Stimulated activated CD4-positive, alpha-beta T cell treated with anti-CD3 and anti-CD28 coated beads, TNF-alpha, amount 100 ng/mL, for 24 hours (primary cell): ENCODE results near the gene NHEJ1.
A peak's percentile ranks its signal among the peaks of the same experiment; 100 is the strongest.

ENCODE experiments used
- DNase-seq, 3 experiments: peaks; one replicate each; pipeline ENCODE4 v3.0.0-alpha.2; 2020; ENCODE audit warnings: low read depth in 3 of 3

NHEJ1 gene

GRCh38 chr2:219167997-219168396 is 7.4 kb upstream of the NHEJ1 start:
- no peak for DNase-seq

GRCh38 chr2:219165058-219165911 is 4.7 kb upstream of the NHEJ1 start:
- DNase-seq = no peak

- no peak for DNase-seq
Measured at GRCh38 chr2:219163156-219163555, 2.5 kb upstream of the NHEJ1 start.

GRCh38 chr2:219161097-219161496 is 482 bp upstream of the NHEJ1 start:
- no peak for DNase-seq

- DNase-seq = no peak
Measured at GRCh38 chr2:219159771-219160185, 837 bp downstream of the NHEJ1 start.

DNA sequence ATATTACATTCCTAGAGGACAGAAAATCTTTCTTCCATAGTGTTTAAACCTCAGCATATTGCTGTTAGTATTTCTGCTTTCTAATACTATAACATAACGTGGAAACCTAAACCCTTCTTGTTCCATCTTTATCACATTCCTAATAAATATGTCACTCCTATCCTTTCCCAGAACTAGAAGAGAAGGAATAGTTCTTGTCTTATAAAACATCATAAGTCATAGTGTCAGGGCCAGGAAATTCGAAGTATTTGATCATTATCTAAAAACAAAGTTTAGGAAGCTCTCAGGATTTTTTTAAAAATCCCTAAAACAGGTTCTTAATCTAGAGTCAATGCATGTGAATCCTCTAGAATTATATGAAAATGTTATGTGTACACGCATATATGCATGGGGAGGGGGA is 2.0 kb downstream of the NHEJ1 start:
- no peak for DNase-seq

DNA sequence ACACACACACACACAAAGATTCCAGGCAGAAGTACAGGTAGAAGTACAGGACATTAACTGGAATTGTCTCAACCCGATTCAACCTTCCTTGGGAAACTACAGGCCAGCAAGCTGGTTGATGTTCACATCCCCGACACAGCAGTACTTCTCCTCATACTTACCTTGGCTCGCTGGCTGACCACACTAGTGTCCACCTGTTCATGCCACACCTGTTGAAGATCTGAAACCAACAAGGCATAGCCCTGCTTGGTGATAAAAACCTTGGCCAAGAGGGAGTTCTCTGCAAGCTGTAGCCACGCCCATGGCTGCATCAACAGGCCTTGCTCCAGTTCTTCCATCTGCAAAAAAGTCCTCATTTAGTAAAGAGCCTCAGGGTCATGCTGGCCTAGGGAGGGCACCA is 2.6 kb downstream of the NHEJ1 start:
- DNase-seq = no peak

- DNase-seq = no peak
Measured at GRCh38 chr2:219157396-219157795, 3.2 kb downstream of the NHEJ1 start.

- DNase-seq = no peak
Measured at GRCh38 chr2:219155054-219155644, 5.5 kb downstream of the NHEJ1 start.

GRCh38 chr2:219149667-219150066 is 10.9 kb downstream of the NHEJ1 start:
- DNase-seq = no peak

GRCh38 chr2:219142329-219142728 is 18.3 kb downstream of the NHEJ1 start:
- no peak for DNase-seq

- no peak for DNase-seq
Measured at GRCh38 chr2:219140722-219141121, 19.9 kb downstream of the NHEJ1 start.

DNA sequence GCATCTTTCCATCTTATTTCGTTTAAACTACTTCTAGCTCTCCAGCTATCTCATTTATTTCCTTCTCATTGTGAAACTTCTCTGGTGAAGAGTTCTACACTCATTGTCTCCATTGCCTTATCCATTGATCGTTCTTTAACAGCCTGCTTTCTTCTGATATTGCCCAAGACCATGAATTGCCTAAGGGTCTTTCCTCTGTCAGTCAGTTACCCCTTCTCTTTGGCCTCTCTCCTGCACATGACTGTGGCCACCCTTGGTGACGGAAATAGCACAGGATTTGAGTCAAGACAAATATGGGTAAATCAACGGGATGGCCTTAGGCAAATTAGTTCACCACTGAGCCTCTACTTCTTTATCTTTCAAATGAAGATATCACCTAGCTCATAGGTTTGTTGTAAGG is 26.6 kb downstream of the NHEJ1 start:
- DNase-seq = no peak

- no peak for DNase-seq
Measured at GRCh38 chr2:219131744-219132143, 28.9 kb downstream of the NHEJ1 start.

DNA sequence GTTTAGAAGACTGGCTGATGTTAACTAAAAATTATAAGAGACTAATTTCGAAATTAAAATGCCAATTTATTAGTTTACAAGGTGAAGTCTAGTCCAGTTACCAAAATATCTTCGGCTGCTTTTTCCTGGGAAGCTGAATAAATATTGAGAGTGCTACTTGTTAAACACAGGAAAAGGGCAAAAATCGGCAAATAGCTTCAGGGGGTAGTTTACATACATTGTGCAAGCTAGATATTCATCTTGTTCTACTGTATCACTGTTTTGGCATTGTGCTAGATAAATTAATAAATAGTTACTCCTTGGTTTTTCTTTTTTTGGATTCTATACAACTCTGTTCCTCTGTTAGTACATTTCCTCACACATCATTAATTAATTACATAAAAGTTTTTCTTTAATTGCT is 29.3 kb downstream of the NHEJ1 start:
- no peak for DNase-seq

GRCh38 chr2:219129589-219129988 is 31.0 kb downstream of the NHEJ1 start:
- DNase-seq = no peak

- no peak for DNase-seq
Measured at GRCh38 chr2:219128396-219128795, 32.2 kb downstream of the NHEJ1 start.

DNA sequence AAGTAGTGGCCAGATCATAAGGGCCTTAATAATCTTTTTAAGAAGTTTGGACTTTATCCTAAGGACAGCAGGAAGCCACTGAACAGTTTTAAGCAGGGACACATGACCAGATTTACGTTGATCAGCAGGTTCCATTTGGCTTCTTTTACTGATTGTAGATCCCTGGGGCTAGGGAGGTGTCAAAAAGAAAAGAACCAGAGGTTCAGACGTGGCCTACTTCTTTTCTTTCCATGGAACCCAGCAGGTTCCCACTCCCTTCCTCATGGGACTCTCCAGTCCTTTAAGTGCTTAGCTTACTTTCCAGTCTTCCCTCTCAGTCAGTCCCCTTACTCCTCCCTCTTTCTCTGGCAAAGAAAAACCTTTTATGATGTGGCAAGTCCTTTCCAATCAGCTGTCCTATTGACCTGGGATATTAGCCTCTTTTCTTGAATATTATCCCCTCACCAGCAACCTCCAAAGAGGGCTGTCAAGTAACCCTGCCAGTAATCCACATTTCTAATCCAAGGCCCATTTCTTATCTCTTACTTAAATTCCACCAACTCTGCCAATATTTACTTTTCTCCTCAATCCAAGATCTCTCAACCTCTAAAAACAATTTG is 33.5 kb downstream of the NHEJ1 start:
- DNase-seq = no peak

DNA sequence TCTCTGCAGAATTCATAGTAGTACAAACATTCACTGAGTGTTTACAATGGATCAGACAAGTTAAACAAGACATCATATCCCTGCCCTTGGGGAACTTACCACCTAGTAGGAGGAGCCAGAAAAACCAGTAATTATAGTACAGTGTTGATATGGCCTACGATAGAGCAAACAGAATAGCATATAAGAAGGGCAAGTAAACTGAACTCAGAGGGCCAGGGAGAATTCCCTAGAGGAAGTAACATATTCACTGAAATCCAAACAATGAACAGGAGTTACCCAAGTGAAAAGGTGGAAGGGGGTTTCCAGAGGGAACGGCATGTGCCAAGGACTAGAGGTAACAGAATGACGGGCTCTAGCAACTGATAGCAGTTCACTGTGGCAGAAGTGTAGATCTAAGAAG is 34.1 kb downstream of the NHEJ1 start:
- DNase-seq = no peak

- no peak for DNase-seq
Measured at GRCh38 chr2:219125886-219126270, 34.7 kb downstream of the NHEJ1 start.

DNA sequence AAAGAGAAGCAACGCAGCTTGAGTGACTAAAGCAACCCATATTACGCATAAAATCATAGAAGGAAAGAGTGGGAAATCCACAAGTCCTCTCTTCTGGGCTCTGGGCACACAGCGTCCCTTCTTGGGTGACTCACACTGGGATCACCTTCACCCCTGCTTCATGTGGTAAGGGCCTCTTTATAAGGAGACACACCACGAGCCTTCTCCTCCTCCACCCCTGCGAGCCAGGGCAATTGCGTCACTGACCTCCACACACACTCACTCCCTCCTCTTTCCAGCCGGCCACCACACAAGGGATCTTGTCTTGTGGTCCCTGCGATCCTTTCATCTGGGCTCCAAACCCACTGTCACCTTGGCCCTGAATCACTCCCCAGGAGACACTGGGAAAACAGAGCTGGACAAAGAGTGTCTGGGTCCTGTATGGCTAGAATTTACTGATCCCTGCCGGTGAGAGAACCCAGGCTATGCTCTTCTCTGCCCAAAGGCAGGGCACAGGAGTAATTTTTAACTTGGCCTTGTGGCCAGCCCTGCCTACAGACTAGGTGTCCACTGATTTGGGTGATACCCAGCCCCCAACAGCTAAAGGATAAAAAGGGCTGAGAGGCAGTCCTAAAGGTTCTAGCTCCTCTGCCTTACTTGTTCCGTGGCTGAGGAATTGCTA is 35.3 kb downstream of the NHEJ1 start:
- DNase-seq = peak in 1 of 3 experiments; percentile 5

DNA sequence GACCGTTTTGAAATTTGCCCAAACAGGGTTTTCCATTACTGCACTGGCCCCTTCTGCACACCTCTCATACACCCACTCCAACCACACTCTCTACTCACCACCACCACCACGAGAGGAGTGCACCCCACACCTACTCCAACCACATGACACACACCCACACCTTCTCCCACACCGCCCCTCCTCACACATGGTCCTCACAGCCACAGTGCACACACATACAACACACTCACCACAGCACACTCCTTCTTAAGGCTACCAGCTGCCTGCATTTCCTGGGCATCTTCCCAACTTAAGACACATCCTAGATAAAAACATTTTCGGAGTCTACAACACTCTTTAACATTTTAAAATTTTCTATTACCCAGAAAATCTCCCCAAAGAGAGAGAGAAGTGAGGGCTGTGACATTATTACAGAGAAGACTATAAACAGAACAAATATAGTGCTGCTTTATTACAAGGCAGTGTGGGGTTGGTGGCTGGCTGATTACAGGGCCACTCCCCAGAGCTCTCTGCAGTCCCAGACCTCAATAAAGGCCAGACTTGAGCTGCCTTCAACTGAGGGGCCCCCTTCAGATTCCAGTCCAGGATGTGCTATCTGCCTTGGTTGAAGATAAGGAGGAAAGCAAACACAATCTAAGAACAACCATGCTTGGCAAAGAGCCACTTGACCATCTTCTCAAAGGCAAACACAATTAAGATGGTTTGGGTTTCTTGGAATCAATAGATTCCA is 36.1 kb downstream of the NHEJ1 start:
- DNase-seq = no peak
